HG02870 (cell line): ENCODE data around the gene MBNL1.
"Not testable (repeated sequence)": the region's sequence is repeated elsewhere in the genome, so short reads cannot be mapped to it uniquely, and the experiment has no call there.

Experiments
- ATAC-seq: cut with Tn5 transposase; IDR thresholded peaks from one replicate; pipeline ENCODE4 v1.9.1; 2021; ENCODE audit warnings: mild to moderate bottlenecking, moderate library complexity; ENCODE audit not compliant: unreplicated experiment

The MBNL1 gene

GRCh38 chr3:152436707-152437590 is 168.2 kb downstream of the MBNL1 start:
- ATAC-seq, result no peak

- ATAC-seq, result no peak
Observed at GRCh38 chr3:152438181-152438580, 169.5 kb downstream of the MBNL1 start.

- no peak for ATAC-seq
Observed at GRCh38 chr3:152438706-152439105, 170.0 kb downstream of the MBNL1 start.

GRCh38 chr3:152440243-152440642 is 171.5 kb downstream of the MBNL1 start:
- ATAC-seq, result not testable (repeated sequence)

- peak; percentile 42 for ATAC-seq
Observed at GRCh38 chr3:152443212-152444023, 174.7 kb downstream of the MBNL1 start.

GRCh38 chr3:152444029-152444641 is 175.4 kb downstream of the MBNL1 start:
- no peak for ATAC-seq

- ATAC-seq, result no peak
Observed at GRCh38 chr3:152445212-152445611, 176.5 kb downstream of the MBNL1 start.

GRCh38 chr3:152446495-152446894 is 177.8 kb downstream of the MBNL1 start:
- ATAC-seq, result no peak

GRCh38 chr3:152447511-152447910 is 178.8 kb downstream of the MBNL1 start:
- no peak for ATAC-seq

GRCh38 chr3:152448091-152448490 is 179.4 kb downstream of the MBNL1 start:
- no peak for ATAC-seq

- ATAC-seq, result no peak
Observed at GRCh38 chr3:152452318-152452717, 183.6 kb downstream of the MBNL1 start.

- ATAC-seq, result no peak
Observed at GRCh38 chr3:152454076-152454875, 185.5 kb downstream of the MBNL1 start.

- ATAC-seq, result no peak
Observed at GRCh38 chr3:152455989-152456388, 187.3 kb downstream of the MBNL1 start.

GRCh38 chr3:152457500-152458375 is 189.0 kb downstream of the MBNL1 start:
- ATAC-seq, result no peak

- no peak for ATAC-seq
Observed at GRCh38 chr3:152458376-152459117, 189.8 kb downstream of the MBNL1 start.

- ATAC-seq, result no peak
Observed at GRCh38 chr3:152459118-152459515, 190.4 kb downstream of the MBNL1 start.

- ATAC-seq, result no peak
Observed at GRCh38 chr3:152459572-152459971, 190.8 kb downstream of the MBNL1 start.

GRCh38 chr3:152460936-152461335 is 192.2 kb downstream of the MBNL1 start:
- ATAC-seq, result no peak

- no peak for ATAC-seq
Observed at GRCh38 chr3:152461460-152461859, 192.7 kb downstream of the MBNL1 start.
